HL-60 (cell line): ENCODE measurements around the gene AKR7A3.

Source experiments
- DNase-seq, 2 experiments: peaks; one replicate each; pipeline ENCODE4 v3.0.0-alpha.2; 2010 to 2020; ENCODE audit warnings: low read depth in 1 of 2, low spot score in 1 of 2
- H3K27ac ChIP-seq: fragments of 250-450 bp; sonication (Bioruptor Pico); replicated peaks from 2 replicates; pipeline ENCODE4 v1.5.1; 2020; ENCODE audit warnings: mild to moderate bottlenecking, moderate library complexity
- H3K27me3 ChIP-seq: fragments of 250-450 bp; sonication (Bioruptor Pico); 2 replicates; pipeline ENCODE4 v1.5.1; 2021; ENCODE audit warnings: mild to moderate bottlenecking, moderate library complexity; ENCODE audit not compliant: insufficient read depth, poor library complexity, severe bottlenecking
- H3K4me3 ChIP-seq: replicated peaks from 2 replicates; pipeline ENCODE4 v1.5.1; 2011; ENCODE audit warnings: mild to moderate bottlenecking, control low read depth, low read length; ENCODE audit not compliant: insufficient read depth
- GABPA ChIP-seq: IDR thresholded peaks from 2 replicates; pipeline ENCODE4 v1.6.1; 2012; ENCODE audit warnings: low read depth
- POLR2AphosphoS5 ChIP-seq: IDR thresholded peaks from 2 replicates; pipeline ENCODE4 v1.6.1; 2012; ENCODE audit warnings: low read depth
- REST ChIP-seq: IDR thresholded peaks from 2 replicates; pipeline ENCODE4 v1.6.1; 2012; ENCODE audit warnings: low read depth; ENCODE audit not compliant: insufficient replicate concordance
- SPI1 ChIP-seq: IDR thresholded peaks from 2 replicates; pipeline ENCODE4 v1.6.1; 2012; ENCODE audit warnings: low read depth, mild to moderate bottlenecking, borderline replicate concordance
- TF ChIP-seq, protein P1 (sequence below): IDR thresholded peaks from one replicate; pipeline ENCODE4 v1.5.1; 2011; ENCODE audit warnings: low read length, control low read depth, inconsistent platforms; ENCODE audit not compliant: insufficient read depth

Gene AKR7A3

DNA sequence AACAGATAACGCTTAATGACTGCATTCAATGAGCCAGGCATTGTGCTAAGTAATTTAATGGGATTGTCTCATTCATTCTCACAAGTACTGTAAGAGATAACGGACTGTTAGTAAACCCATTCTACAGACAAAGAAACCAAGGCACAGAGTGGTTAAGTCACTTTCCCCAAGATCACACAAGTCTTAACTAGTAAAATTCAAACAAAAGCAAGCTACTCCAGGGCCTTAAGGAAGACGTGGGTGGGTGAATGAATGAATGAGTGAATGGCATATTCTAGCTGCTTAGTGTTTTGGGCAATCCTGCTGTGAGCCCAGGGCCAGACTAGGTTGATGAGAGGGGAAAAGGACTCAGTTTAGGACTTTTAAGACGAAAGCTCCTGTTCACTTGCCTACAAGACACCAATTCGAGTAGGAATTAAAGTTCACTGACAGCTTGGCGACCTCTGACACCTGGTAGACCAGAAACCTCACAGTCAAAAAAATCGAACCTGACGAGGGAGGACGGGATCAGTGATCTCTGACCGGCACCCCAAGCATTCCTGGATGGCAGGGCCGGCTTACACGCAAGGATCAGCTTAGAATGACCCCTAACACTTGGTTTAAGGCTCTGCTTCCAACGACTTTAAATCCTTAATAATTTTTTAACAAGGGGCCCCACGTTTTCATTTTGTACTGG is 37.8 kb downstream of the AKR7A3 start:
- no peak for DNase-seq
- Histone ChIP-seq H3K27me3 (no peaks in the 10 kb centered on the region), H3K4me3 (peak overlapping the region; percentile 99), H3K27ac (peak overlapping the region; percentile 100)
- TF ChIP-seq, protein P1, sequence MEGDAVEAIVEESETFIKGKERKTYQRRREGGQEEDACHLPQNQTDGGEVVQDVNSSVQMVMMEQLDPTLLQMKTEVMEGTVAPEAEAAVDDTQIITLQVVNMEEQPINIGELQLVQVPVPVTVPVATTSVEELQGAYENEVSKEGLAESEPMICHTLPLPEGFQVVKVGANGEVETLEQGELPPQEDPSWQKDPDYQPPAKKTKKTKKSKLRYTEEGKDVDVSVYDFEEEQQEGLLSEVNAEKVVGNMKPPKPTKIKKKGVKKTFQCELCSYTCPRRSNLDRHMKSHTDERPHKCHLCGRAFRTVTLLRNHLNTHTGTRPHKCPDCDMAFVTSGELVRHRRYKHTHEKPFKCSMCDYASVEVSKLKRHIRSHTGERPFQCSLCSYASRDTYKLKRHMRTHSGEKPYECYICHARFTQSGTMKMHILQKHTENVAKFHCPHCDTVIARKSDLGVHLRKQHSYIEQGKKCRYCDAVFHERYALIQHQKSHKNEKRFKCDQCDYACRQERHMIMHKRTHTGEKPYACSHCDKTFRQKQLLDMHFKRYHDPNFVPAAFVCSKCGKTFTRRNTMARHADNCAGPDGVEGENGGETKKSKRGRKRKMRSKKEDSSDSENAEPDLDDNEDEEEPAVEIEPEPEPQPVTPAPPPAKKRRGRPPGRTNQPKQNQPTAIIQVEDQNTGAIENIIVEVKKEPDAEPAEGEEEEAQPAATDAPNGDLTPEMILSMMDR = no peak
- TF ChIP-seq GABPA = no peak
- TF ChIP-seq SPI1 = no peak
- no peak for TF ChIP-seq POLR2AphosphoS5
- TF ChIP-seq REST = no peak

DNA sequence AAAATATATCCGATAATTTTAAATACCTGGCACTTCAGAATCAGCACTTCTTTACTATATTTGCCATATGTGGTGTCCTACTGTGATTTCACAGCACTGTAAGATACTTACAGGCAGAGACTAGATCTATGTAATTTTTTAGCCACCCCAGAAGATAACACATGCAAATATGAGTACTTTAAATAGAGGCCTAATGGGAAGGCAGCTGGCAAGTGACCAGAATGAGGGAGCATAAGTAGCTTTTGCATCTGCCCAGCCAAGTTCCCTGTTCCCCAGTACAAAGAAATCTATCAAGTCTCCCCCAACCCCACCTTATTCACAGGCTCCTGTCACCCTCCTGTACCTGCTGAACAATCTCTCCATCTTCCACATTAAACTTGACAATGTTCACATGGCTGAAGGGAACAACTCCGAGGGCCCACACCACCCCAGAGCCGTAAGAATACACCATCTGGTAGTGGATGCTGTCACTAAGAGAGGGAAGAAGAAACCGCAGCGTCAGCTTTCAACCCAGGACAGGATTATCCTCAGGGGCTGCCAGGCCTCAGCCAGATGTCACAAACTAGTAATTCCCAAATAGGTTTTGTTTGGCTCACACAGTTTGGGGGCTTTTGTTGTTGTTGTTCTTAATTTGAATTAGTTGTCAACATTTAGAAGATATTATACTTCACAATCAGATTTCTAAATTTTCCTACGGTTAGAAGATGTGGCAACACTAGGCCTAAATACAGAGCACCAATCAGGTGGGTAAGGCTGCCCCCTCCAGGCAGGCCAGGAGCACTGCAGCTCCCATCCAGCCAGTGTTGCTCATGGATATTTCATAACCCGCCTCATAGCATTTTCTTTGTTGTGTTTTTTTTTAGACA is 47.7 kb downstream of the AKR7A3 start:
- no peak for TF ChIP-seq SPI1
- TF ChIP-seq, protein P1 = peak; percentile 97
- TF ChIP-seq GABPA = no peak
- TF ChIP-seq REST = no peak
- TF ChIP-seq POLR2AphosphoS5 = no peak
- H3K4me3 ChIP-seq = no peak overlapping the region
- DNase-seq = peak; percentile 56 to 81
- H3K27ac ChIP-seq = 0 out of 2 replicates have a peak overlapping the region, but pooled peaks have one; percentile 28
- H3K27me3 ChIP-seq = no peaks in the 10 kb centered on the region

DNA sequence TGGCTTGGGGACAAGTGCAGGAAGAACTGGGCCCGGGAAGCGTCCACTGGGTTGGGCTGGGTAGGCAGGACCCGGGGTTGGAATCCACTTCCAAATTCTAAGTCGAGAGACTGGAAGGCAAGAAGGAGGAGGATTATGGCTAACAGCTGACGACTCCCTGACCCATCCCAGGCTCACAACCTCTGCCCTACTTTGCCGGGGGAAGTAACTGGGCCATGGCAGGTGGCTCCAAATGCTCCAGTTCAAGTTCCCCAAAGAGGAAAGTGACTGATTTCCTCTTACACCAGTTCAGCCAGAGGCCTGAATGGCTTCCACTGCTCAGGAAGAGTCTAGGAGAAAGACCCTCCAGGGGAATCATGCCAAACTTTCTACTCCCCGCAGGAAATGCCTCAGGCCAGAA is 48.7 kb downstream of the AKR7A3 start:
- DNase-seq = no peak
- Histone ChIP-seq H3K27ac (no peak overlapping the region), H3K4me3 (no peak overlapping the region), H3K27me3 (no peaks in the 10 kb centered on the region)
- TF ChIP-seq GABPA (no peak), REST (no peak), SPI1 (no peak), POLR2AphosphoS5 (no peak)
- TF ChIP-seq, protein P1 = no peak
